HepG2 (cell line): Measurements from ENCODE around the gene CNTROB.

Source experiments
- BRCA1 ChIP-seq: sonication (generic); formaldehyde crosslinking; IDR thresholded peaks from 2 replicates; pipeline ENCODE4 v1.4.0; 2020; ENCODE audit warnings: missing genetic modification reagents
- CEBPG ChIP-seq: IDR thresholded peaks from 2 replicates; pipeline ENCODE4 v1.6.1; 2016
- EZH2 ChIP-seq: conservative IDR thresholded peaks from 2 replicates; pipeline ENCODE4 v1.6.1; 2012; ENCODE audit warnings: mild to moderate bottlenecking, low read depth, low read length, moderate library complexity
- IRF2 ChIP-seq: IDR thresholded peaks from 2 replicates; pipeline ENCODE4 v1.6.1; 2018; ENCODE audit warnings: missing genetic modification reagents, missing compliant biosample characterization
- MNT ChIP-seq: fragments of 450-650 bp; IDR thresholded peaks from 2 replicates; pipeline ENCODE4 v1.6.1; 2016
- MTF1 ChIP-seq: sonication (generic); formaldehyde crosslinking; IDR thresholded peaks from 2 replicates; pipeline ENCODE4 v1.5.0; 2020; ENCODE audit warnings: missing genetic modification reagents
- POLR2AphosphoS2 ChIP-seq: IDR thresholded peaks from 2 replicates; pipeline ENCODE4 v1.6.1; 2011; ENCODE audit warnings: low read depth, low read length, improper control_type of control experiment
- PTBP1 ChIP-seq: fragments of 200-400 bp; formaldehyde crosslinking; IDR thresholded peaks from 2 replicates; pipeline ENCODE4 v1.6.1; 2018; ENCODE audit warnings: low read length, low read depth; ENCODE audit not compliant: poor library complexity, severe bottlenecking
- TFDP2 ChIP-seq: sonication (generic); formaldehyde crosslinking; IDR thresholded peaks from 2 replicates; pipeline ENCODE4 v1.4.0; 2020; ENCODE audit warnings: missing genetic modification reagents
- TF ChIP-seq, protein P1 (sequence below): sonication (generic); formaldehyde crosslinking; IDR thresholded peaks from 2 replicates; pipeline ENCODE4 v1.5.0; 2020; ENCODE audit warnings: mild to moderate bottlenecking, missing genetic modification reagents, moderate library complexity

DNA sequence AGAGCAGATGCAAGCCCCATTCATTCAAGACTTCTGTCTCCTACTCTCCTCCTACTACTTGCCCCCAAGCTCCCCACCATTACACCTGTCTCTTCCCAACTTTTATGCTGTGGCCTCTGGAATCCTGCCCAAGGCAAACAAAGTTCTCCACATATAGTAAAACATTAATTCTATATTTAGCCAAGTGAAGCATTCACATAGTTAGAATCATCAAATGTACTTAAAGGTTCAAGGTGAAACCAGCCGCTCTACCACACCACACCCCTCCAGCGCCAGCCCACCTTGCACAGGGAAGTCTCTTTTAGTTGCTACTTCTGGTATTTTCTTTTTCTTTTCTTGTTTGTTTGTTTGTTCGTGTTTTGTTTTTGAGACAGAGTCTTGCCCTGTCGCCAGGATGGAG, 45.0 kb downstream of the CNTROB start:
- TF ChIP-seq IRF2 (CRISPR knock-in tag) (no peak), BRCA1 (CRISPR knock-in tag) (no peak), CEBPG (CRISPR knock-in tag) (no peak), MTF1 (CRISPR knock-in tag) (no peak), PTBP1 (no peak), EZH2 (no peak), TFDP2 (no peak), POLR2AphosphoS2 (no peak), MNT (no peak)
- TF ChIP-seq, protein P1, sequence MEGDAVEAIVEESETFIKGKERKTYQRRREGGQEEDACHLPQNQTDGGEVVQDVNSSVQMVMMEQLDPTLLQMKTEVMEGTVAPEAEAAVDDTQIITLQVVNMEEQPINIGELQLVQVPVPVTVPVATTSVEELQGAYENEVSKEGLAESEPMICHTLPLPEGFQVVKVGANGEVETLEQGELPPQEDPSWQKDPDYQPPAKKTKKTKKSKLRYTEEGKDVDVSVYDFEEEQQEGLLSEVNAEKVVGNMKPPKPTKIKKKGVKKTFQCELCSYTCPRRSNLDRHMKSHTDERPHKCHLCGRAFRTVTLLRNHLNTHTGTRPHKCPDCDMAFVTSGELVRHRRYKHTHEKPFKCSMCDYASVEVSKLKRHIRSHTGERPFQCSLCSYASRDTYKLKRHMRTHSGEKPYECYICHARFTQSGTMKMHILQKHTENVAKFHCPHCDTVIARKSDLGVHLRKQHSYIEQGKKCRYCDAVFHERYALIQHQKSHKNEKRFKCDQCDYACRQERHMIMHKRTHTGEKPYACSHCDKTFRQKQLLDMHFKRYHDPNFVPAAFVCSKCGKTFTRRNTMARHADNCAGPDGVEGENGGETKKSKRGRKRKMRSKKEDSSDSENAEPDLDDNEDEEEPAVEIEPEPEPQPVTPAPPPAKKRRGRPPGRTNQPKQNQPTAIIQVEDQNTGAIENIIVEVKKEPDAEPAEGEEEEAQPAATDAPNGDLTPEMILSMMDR (CRISPR knock-in tag): no peak
